Astrocyte (in vitro differentiated cells and primary cell): ENCODE results near the gene ARIH2. TPM values are rescaled to one million over a fixed set of nuclear protein-coding genes. Genes with fewer than 3 reads are reported as not detected.
A peak's percentile ranks its signal among the peaks of the same experiment; 100 is the strongest.

Experiments
- DNase-seq: peaks from one replicate; pipeline ENCODE4 v3.0.0-alpha.2; 2010; ENCODE audit warnings: low read depth
- FAIRE-seq: peaks from 2 replicates; lab custom pipeline; 2011; peaks lifted over from hg19 to GRCh38; lab: Jason Lieb, UNC
- H2AFZ ChIP-seq: 2 replicates; pipeline ENCODE4 v1.6.0; 2012; ENCODE audit warnings: low read depth, low read length, inconsistent platforms
- H3K27ac ChIP-seq: 2 replicates; pipeline ENCODE4 v1.5.1; 2011; ENCODE audit warnings: low read depth, low read length, inconsistent platforms
- H3K27me3 ChIP-seq: 2 replicates; pipeline ENCODE4 v1.6.0; 2011; ENCODE audit warnings: low read length, inconsistent platforms; ENCODE audit not compliant: insufficient read depth
- H3K36me3 ChIP-seq: 2 replicates; pipeline ENCODE4 v1.5.1; 2011; ENCODE audit warnings: low read length, inconsistent platforms; ENCODE audit not compliant: insufficient read depth
- H3K4me1 ChIP-seq: 2 replicates; pipeline ENCODE4 v1.5.1; 2011; ENCODE audit warnings: low read length, inconsistent platforms; ENCODE audit not compliant: insufficient read depth
- H3K4me2 ChIP-seq: 2 replicates; pipeline ENCODE4 v1.6.0; 2012; ENCODE audit warnings: low read length, inconsistent platforms
- H3K4me3 ChIP-seq: 2 replicates; pipeline ENCODE4 v1.5.1; 2011; ENCODE audit warnings: low read depth, mild to moderate bottlenecking, low read length, inconsistent platforms; ENCODE audit not compliant: insufficient read depth
- H3K79me2 ChIP-seq: 2 replicates; pipeline ENCODE4 v1.6.0; 2012; ENCODE audit warnings: mild to moderate bottlenecking, low read length, inconsistent platforms; ENCODE audit not compliant: insufficient read depth
- H3K9ac ChIP-seq: 2 replicates; pipeline ENCODE4 v1.6.0; 2012; ENCODE audit warnings: mild to moderate bottlenecking, low read length, inconsistent platforms
- H3K9me3 ChIP-seq: 2 replicates; pipeline ENCODE4 v1.5.1; 2012; ENCODE audit warnings: low read depth, mild to moderate bottlenecking, low read length, inconsistent platforms; ENCODE audit not compliant: insufficient read depth
- H4K20me1 ChIP-seq: 2 replicates; pipeline ENCODE4 v1.6.0; 2012; ENCODE audit warnings: low read length, inconsistent platforms; ENCODE audit not compliant: insufficient read depth
- H3K27ac Mint-ChIP-seq: one replicate; pipeline ENCODE4 v1.8.0; 2021; ENCODE audit warnings: mild to moderate bottlenecking, mixed read lengths; ENCODE audit not compliant: unreplicated experiment
- H3K27me3 Mint-ChIP-seq: one replicate; pipeline ENCODE4 v1.8.0; 2021; ENCODE audit warnings: low read depth, mixed read lengths; ENCODE audit not compliant: unreplicated experiment
- H3K36me3 Mint-ChIP-seq: one replicate; pipeline ENCODE4 v1.8.0; 2021; ENCODE audit warnings: low read depth, mixed read lengths; ENCODE audit not compliant: unreplicated experiment
- H3K4me1 Mint-ChIP-seq: one replicate; pipeline ENCODE4 v1.8.0; 2021; ENCODE audit warnings: low read depth, mixed read lengths; ENCODE audit not compliant: unreplicated experiment
- H3K4me3 Mint-ChIP-seq: one replicate; pipeline ENCODE4 v1.8.0; 2021; ENCODE audit warnings: mild to moderate bottlenecking, moderate library complexity, mixed read lengths; ENCODE audit not compliant: unreplicated experiment
- H3K9me3 Mint-ChIP-seq: one replicate; pipeline ENCODE4 v1.8.0; 2021; ENCODE audit warnings: mild to moderate bottlenecking, mixed read lengths; ENCODE audit not compliant: unreplicated experiment
- EZH2 ChIP-seq: IDR thresholded peaks from 2 replicates; pipeline ENCODE4 v1.6.1; 2012; ENCODE audit warnings: mild to moderate bottlenecking, low read length, inconsistent platforms; ENCODE audit not compliant: insufficient read depth
- total RNA-seq: library from RNA; stranded (reverse); gene quantifications from 2 replicates; pipeline ENCODE4 v1.2.1, GENCODE V29; 2021
- TF ChIP-seq, protein P1 (sequence below): IDR thresholded peaks from 2 replicates; pipeline ENCODE4 v1.5.1; 2011; ENCODE audit warnings: low read depth, mild to moderate bottlenecking, inconsistent platforms, low read length, moderate library complexity; ENCODE audit not compliant: insufficient read depth

ARIH2 gene
- total RNA-seq, 1 donor from 2014 or later = 94.6 TPM

DNA sequence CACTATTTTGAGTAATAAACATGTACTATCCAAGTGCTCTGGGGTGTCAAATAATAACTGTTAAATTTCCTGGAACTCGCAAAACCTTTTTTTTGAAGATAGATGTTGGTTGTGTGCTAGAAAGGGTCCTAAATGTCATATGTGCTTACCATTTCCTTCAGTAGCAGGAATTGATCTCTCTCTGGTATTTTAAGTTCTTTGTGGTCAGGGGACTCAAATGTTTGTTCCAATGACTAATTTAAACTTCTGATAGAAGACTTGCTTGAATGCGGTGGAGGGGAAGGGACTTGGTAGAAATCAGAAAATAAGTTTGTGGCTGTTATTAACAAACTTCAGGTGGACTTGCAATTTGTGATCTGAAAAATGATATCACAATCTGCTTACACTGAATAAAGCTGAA lies 26.8 kb downstream of the ARIH2 start:
- TF ChIP-seq, protein P1, sequence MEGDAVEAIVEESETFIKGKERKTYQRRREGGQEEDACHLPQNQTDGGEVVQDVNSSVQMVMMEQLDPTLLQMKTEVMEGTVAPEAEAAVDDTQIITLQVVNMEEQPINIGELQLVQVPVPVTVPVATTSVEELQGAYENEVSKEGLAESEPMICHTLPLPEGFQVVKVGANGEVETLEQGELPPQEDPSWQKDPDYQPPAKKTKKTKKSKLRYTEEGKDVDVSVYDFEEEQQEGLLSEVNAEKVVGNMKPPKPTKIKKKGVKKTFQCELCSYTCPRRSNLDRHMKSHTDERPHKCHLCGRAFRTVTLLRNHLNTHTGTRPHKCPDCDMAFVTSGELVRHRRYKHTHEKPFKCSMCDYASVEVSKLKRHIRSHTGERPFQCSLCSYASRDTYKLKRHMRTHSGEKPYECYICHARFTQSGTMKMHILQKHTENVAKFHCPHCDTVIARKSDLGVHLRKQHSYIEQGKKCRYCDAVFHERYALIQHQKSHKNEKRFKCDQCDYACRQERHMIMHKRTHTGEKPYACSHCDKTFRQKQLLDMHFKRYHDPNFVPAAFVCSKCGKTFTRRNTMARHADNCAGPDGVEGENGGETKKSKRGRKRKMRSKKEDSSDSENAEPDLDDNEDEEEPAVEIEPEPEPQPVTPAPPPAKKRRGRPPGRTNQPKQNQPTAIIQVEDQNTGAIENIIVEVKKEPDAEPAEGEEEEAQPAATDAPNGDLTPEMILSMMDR = no peak
- TF ChIP-seq EZH2 = no peak
- Histone ChIP-seq H3K79me2 (peaks cover 60% of the 10 kb centered on the region), H4K20me1 (peaks cover 58% of the 10 kb centered on the region), H2AFZ (no peak overlapping the region), H3K4me3 (no peak overlapping the region), H3K36me3 (no peaks in the 10 kb centered on the region), H3K9ac (no peak overlapping the region), H3K27me3 (no peaks in the 10 kb centered on the region), H3K4me2 (no peak overlapping the region), H3K27ac (no peak overlapping the region), H3K4me1 (no peaks in the 10 kb centered on the region), H3K9me3 (no peaks in the 10 kb centered on the region)
- Mint-ChIP-seq H3K4me3 (no peak overlapping the region), H3K27ac (no peak overlapping the region), H3K4me1 (peaks cover 19% of the 10 kb centered on the region), H3K9me3 (no peaks in the 10 kb centered on the region), H3K27me3 (no peaks in the 10 kb centered on the region), H3K36me3 (peaks cover 6% of the 10 kb centered on the region)
- DNase-seq = no peak
- no peak for FAIRE-seq

DNA sequence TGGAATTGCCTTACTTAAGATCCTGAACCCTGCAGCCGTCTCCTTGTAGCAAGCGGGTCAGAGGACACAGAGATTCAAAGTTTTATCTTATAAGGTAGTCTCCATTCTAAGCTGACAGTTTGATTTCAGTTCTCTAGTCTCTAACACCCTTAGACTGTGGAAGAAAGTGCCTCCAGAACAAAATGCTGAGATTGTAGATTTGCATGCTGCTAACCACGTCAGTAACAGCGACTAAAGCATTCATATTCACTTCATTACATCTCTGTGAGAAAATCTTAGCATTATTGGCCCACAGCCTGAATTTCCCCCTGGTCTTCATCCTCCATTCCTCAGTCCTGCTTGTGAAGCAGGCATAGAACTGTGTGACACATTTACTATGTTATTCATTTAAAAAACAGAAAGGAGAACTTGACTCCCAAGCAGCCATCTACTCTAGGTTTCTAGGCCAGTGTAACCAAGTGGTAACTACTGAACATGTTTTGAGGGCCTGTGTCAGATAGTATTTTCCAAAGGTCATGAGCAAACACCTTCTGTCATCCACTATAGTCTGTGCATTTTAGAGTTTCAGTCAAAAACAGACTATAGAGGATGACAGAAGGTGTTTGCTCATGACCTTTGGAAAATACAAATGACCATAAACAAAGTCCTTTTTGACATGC lies 27.4 kb downstream of the ARIH2 start:
- TF ChIP-seq, protein P1 = no peak
- no peak for TF ChIP-seq EZH2
- no peak overlapping the region for H3K4me3 ChIP-seq
- Mint-ChIP-seq H3K27ac (no peak overlapping the region), H3K36me3 (peaks cover 5% of the 10 kb centered on the region), H3K4me3 (no peak overlapping the region), H3K27me3 (no peaks in the 10 kb centered on the region), H3K4me1 (peaks cover 19% of the 10 kb centered on the region), H3K9me3 (no peaks in the 10 kb centered on the region)
- H3K4me1 ChIP-seq = no peaks in the 10 kb centered on the region
- H4K20me1 ChIP-seq = peaks cover 59% of the 10 kb centered on the region
- no peak overlapping the region for H3K4me2 ChIP-seq
- H3K9ac ChIP-seq = no peak overlapping the region
- no peak overlapping the region for H3K27ac ChIP-seq
- no peaks in the 10 kb centered on the region for H3K36me3 ChIP-seq
- FAIRE-seq (no peak), DNase-seq (no peak)
- H3K27me3 ChIP-seq = no peaks in the 10 kb centered on the region
- H3K9me3 ChIP-seq = no peaks in the 10 kb centered on the region
- H2AFZ ChIP-seq = no peak overlapping the region
- H3K79me2 ChIP-seq = peaks cover 64% of the 10 kb centered on the region

DNA sequence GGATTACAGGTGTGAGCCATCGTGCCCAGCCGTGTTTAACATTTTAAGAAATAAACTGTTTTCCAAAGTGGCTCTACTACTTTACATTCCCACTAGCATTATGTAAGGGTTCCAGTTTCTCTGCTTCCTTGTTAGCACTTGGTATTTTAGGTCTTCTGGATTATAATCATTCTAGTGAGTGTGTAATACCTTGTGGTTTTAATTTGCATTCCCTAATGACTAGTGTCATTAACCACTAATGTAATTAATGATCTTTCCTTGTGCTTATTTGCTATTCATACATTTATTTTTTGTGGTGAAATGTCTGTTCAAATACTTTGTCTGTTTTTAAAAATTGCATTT lies 30.7 kb downstream of the ARIH2 start:
- no peak overlapping the region for H3K27ac Mint-ChIP-seq
- H3K9ac ChIP-seq = no peak overlapping the region
- H4K20me1 ChIP-seq = peaks cover 51% of the 10 kb centered on the region
- H3K27ac ChIP-seq = no peak overlapping the region
- no peak overlapping the region for H3K4me3 Mint-ChIP-seq
- H3K4me3 ChIP-seq = no peak overlapping the region
- peaks cover 56% of the 10 kb centered on the region for H3K79me2 ChIP-seq
- no peaks in the 10 kb centered on the region for H3K27me3 Mint-ChIP-seq
- no peak overlapping the region for H2AFZ ChIP-seq
- FAIRE-seq (no peak), DNase-seq (peak; percentile 67)
- H3K36me3 Mint-ChIP-seq = peaks cover 2% of the 10 kb centered on the region
- no peaks in the 10 kb centered on the region for H3K4me1 ChIP-seq
- H3K36me3 ChIP-seq = no peaks in the 10 kb centered on the region
- no peaks in the 10 kb centered on the region for H3K9me3 ChIP-seq
- H3K4me2 ChIP-seq = no peak overlapping the region
- H3K4me1 Mint-ChIP-seq = peaks cover 19% of the 10 kb centered on the region
- no peaks in the 10 kb centered on the region for H3K9me3 Mint-ChIP-seq
- TF ChIP-seq, protein P1 = no peak
- TF ChIP-seq EZH2 = no peak
- no peaks in the 10 kb centered on the region for H3K27me3 ChIP-seq
